GM21390 (cell line): ENCODE measurements around the gene RNF175.
"Not testable (repeated sequence)": the region's sequence is repeated elsewhere in the genome, so short reads cannot be mapped to it uniquely, and the experiment has no call there.

Source experiments
- ATAC-seq: cut with Tn5 transposase; IDR thresholded peaks from one replicate; pipeline ENCODE4 v1.9.1; 2021; ENCODE audit not compliant: unreplicated experiment

The RNF175 gene

DNA sequence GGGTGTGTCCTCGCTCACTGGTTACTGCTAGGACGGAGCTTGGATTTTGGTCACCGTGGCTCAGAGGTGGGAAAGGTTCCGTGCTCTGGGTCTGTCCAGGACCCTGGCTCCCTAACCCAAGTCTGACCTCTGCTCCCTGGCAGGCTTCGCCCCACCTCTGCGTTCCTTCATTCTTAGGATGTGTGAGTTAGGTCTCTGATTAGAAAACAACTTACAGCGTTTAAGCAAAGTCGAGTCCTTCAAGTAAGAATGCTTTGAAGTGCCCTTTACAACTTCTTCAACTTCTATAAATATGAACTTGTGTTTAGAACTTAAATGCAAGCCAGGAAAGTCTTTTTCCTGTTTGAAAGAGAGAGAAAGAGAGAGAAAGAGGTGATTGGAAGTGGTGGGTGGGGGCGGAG is 74.9 kb downstream of the RNF175 start:
- ATAC-seq = peak; percentile 36

DNA sequence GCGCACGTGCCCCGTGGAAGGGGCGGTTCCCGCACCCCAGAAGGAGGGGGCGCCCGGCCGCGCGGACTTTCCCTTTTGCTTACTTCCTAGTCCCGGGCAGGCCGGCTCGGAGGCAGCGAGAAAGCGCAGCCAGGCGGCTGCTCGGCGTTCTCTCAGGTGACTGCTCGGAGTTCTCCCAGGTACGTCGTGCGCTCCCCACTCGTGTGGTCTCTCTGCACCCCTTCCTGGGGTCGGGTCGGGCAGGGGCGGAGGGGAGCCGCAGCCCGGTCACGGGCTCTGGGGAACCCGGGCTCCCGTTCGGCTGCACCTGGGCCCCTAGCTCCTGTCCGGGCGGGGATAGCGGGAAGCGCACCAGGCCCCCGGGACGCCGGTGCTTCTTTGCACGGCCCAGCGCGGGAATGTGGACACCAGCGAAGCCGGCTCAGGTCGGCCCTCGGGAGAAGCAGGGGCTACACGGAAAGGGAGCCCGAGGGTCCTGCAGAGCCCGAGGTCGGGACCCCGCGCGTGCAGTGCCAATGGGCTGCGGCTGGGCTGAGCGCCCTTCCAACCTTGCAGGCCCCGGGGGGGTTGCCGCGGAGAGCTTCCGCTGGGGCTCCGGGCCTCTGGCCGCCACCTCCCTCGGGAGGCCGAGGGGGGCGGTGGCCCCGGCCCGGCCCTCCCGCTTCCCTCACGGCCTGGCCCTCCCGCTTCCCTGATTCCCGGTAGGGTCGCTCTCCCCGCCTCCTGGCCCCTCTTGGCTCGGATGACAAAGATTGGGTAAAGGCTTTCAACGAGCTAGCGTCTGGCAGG is 75.4 kb downstream of the RNF175 start, which contains the start of gene TLR2:
Gene TLR2 (plus strand): TSS at position 99 of the 789 bp plus-strand sequence. CDS start 18,628 bp downstream, outside the sequence.
- ATAC-seq = peak; percentile 87

DNA sequence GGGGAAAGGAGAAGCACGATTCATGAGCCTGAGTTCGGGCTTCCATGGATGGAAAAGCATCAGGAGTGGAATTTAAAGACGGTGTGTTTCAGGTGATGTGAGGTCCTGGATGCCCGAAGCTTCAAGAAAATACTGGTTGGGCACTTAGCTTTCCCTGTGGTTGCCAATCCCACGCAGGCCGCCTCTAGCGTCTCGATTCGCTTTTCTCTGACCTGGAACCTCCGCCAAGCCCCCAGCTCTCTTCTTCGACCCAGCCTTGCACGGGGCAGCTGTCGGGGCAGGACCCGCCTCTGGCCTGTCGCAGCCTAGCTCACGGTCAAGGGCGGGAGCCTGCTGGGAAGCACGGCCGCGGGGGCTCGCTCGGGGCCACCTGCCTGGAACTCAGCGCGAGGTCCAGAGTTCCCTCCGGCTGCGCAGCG is 76.1 kb downstream of the RNF175 start:
- no peak for ATAC-seq

DNA sequence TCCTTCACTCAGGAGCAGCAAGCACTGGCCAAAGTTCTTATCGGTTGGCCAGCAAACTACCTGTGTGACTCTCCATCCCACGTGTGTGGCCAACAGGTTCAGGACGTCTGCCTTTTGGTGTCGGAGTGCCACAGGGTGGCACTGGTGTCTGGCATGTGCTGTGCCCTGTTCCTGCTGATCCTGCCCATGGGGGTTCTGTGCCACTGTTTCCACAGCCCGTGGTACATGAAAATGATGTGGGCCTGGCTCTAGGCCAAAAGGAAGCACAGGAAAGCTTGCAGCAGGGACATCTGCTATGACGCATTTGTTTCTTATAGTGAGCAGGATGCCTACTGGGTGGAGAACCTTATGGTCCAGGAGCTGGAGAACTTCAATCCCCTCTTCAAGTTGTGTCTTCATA is 80.3 kb downstream of the RNF175 start:
- ATAC-seq = no peak

DNA sequence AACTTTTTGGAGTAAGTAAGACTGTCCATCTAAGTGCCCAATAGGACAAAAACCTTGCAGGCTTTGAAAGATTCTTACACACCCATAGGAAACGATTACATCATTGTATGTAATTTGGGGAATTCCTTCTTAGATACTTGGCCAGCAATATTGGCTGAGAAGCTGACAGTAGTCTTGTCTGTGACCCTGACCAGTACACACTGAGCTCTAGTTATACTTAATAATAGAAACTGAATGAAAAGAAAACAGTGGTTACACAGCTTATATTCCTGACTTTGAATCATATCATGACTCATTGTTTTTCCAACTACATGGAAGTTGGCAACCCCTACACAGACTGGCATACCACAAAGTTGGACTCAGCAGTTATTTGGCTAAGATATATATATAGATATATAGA is 82.8 kb downstream of the RNF175 start:
- no peak for ATAC-seq

DNA sequence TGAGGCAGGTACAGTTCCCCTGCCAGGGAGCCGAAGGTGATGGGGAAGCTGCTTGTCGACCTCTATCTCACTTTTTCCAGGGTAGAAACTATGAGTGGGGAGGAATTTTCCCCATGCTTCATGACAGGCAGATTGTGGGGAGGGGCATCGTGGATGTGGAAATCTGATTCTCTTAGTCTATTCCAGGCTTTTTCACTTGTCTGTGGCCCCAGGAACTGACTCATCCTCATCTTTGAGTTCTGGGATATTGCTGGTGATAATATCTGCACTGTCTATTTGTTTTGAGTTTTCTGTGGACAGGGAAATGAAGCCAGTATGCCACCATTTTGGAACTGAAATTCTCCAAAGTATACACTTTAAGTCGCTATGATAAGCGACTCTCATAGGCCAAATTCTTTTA is 83.3 kb downstream of the RNF175 start:
- ATAC-seq = no peak

DNA sequence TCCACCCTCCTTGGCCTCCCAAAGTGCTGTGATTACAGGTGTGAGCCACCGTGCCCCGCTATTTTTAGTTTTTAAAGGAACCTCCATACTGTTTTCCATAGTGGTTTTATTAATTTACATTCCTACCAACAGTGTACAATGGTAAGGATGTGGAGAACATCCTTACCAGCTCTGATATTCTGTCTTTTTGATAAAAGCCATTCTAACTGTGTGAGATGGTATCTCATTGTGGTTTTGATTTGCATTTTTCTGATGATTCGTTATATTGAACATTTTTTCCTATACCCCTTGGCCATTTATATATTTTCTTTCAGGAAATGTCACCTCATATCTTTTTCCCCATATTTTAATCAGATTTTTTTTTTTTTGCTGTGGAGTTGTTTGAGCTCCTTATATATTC is 90.0 kb downstream of the RNF175 start:
- ATAC-seq = no peak

DNA sequence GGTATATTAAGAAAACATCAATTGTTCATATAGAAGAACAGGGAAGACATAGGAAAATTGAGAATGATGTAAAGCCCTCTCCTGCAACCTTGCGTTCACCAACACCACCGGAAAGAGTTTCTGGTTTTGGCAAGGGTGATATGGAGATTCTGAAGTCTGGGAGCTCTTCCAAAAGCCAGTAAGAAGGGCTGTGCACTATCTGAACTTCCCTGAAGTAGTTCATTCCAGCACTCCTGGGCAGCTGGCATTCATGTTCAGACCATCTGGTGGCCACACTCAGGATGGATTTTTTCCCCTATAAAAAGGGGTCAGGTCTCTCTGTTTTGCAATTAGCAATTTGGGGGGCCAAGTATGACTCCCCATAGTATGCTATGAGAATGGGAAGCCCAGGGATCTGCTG is 91.2 kb downstream of the RNF175 start:
- ATAC-seq = no peak

DNA sequence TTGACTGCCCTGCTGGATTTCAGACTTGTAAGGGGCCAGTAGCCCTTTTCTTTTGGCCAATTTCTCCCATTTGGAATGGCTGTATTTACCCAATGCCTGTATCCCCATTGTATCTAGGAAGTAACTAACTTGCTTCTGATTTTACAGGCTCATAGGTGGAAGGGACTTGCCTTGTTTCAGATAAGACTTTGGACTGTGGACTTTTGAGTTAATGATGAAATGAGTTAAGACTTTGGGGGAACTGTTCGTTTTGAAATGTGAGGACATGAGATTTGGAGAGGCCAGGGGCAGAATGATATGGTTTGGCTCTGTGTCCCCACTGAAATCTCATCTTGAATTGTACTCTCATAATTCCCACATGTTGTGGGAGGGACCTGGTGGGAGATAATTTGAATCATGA is 93.3 kb downstream of the RNF175 start:
- not testable (repeated sequence) for ATAC-seq

DNA sequence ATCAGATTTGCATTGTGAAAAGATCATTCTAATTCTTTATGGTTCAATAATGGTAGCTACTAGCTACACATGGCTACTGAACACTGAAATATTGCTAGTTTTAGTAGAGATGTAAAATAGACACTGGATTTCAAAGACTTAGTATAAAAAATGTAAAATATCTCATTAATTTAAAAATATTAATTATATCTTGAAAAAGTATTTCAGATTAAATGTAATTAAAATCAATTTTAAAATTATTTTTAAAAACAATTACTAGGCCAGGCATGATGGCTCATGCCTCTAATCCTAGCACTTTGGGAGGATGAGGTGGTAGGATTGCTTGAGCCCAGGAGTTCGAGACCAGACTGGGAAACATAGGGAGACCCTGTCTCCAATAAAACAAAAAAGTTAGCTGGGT is 96.2 kb downstream of the RNF175 start:
- no peak for ATAC-seq

DNA sequence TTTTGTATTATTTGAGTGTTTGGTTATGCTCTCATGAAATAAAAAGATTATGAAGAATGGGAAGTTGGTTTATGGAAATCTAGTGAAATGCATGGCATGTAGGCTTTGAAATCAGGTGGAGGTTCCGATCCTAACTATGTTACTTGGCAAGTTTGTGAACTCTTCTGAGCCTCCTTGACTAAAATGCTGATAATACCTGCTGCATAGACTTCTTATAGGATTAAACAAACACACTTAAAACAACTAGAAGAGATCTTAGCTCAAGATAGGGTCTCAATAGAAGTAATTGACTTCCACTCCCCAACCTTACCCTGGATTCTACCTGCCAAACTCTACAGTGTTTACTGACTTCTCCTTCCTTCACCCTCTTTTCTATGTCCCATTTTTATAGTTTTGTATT is 97.9 kb downstream of the RNF175 start:
- no peak for ATAC-seq

DNA sequence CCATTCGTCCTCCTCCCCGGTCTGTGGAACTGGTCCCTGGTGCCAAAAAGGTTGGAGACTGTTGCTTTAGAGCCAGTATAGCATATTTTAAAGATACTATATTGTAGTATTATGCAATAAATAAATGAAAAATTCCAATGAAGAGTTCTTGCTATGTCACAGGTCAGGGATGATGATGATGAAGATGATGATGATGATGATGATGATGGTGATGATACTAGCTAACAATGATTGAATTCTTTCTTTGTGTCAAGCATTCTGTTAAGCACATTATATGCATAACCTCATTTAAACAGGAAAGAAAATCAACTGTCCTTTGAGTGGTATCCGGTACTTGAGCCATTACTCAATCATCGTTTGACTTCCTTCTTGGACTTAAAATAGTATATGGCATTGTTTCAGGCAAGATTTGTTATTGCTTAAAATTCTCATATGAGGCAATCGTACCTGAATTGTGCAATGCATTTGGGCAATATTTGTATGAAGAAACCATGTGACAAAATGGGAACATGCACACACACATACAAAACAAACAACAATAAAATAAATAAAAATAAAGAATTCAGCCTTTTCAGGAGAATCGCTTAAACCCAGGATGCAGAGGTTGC is 98.5 kb downstream of the RNF175 start:
- ATAC-seq = no peak
